ENCODE measurements around the gene EVI2B.
"Not testable (repeated sequence)": the region's sequence is repeated elsewhere in the genome, so short reads cannot be mapped to it uniquely, and the experiment has no call there.

Gene EVI2B

GRCh38 chr17:31310260-31310659, 3.6 kb downstream of the EVI2B start:
- DNase-seq = no peak

- DNase-seq = no peak
These were observed 4.3 kb downstream of the EVI2B start for GRCh38 chr17:31309556-31309955.

- no peak for DNase-seq
These were observed 5.2 kb downstream of the EVI2B start for GRCh38 chr17:31308372-31309334.

GRCh38 chr17:31307640-31308039, 6.2 kb downstream of the EVI2B start:
- DNase-seq = no peak

- DNase-seq = no peak
These were observed 14.2 kb downstream of the EVI2B start for GRCh38 chr17:31299624-31300023.

- peak; percentile 83 for DNase-seq
These were observed 16.8 kb downstream of the EVI2B start, which contains the start of gene OMG for GRCh38 chr17:31297090-31297489. Gene OMG, minus strand, starts transcription at chr17:31297239. Its CDS starts 908 bp downstream, at chr17:31296331.

- peak; percentile 77 for DNase-seq
These were observed 17.7 kb downstream of the EVI2B start for GRCh38 chr17:31296142-31296541.

- no peak for DNase-seq
These were observed 18.4 kb downstream of the EVI2B start for GRCh38 chr17:31295489-31295871.

GRCh38 chr17:31294820-31295488, 18.9 kb downstream of the EVI2B start:
- DNase-seq = no peak

- DNase-seq = peak; percentile 54
These were observed 19.6 kb downstream of the EVI2B start for GRCh38 chr17:31294231-31294630.

GRCh38 chr17:31293581-31293980, 20.3 kb downstream of the EVI2B start:
- no peak for DNase-seq

- no peak for DNase-seq
These were observed 22.0 kb downstream of the EVI2B start for GRCh38 chr17:31291820-31292219.

GRCh38 chr17:31289790-31290189, 24.1 kb downstream of the EVI2B start:
- no peak for DNase-seq

- DNase-seq = not testable (repeated sequence)
These were observed 25.9 kb downstream of the EVI2B start for GRCh38 chr17:31287932-31288331.

- DNase-seq = no peak
These were observed 27.3 kb downstream of the EVI2B start for GRCh38 chr17:31286587-31286986.

- DNase-seq = no peak
These were observed 30.0 kb downstream of the EVI2B start for GRCh38 chr17:31283841-31284240.

- DNase-seq = no peak
These were observed 32.8 kb downstream of the EVI2B start for GRCh38 chr17:31281061-31281460.

- DNase-seq = no peak
These were observed 34.5 kb downstream of the EVI2B start for GRCh38 chr17:31279401-31279800.

- DNase-seq = no peak
These were observed 38.7 kb downstream of the EVI2B start for GRCh38 chr17:31275116-31275515.

GRCh38 chr17:31274252-31274651, 39.6 kb downstream of the EVI2B start:
- DNase-seq = peak; percentile 4

- DNase-seq = no peak
These were observed 40.3 kb downstream of the EVI2B start for GRCh38 chr17:31273516-31273915.

GRCh38 chr17:31272803-31273202, 41.1 kb downstream of the EVI2B start:
- DNase-seq = no peak

GRCh38 chr17:31272236-31272635, 41.6 kb downstream of the EVI2B start:
- DNase-seq = no peak

GRCh38 chr17:31269578-31269983, 44.3 kb downstream of the EVI2B start:
- DNase-seq = peak; percentile 8
